ENCODE results near the gene ASNSD1. TPM values are rescaled to one million over a fixed set of nuclear protein-coding genes. Genes with fewer than 3 reads are reported as not detected.

The ASNSD1 gene
- total RNA-seq: 37.5 to 41.0 TPM (median 40.1 TPM) in 3 replicates

- Mint-ChIP-seq H3K36me3 (peaks cover 4% of the 10 kb centered on the region), H3K4me1 (peaks cover 37% of the 10 kb centered on the region), H3K9me3 (no peaks in the 10 kb centered on the region), H3K4me3 (no peak within 1 kb of the TSS), H3K27ac (no peak within 1 kb of the TSS), H3K27me3 (ENCODE audit: low read depth) (no peaks in the 10 kb centered on the region)
- DNase-seq (ENCODE audit: low spot score in 2 of 2, unreplicated experiment in 2 of 2): peak; percentile 99
- TF ChIP-seq CTCF (IDR thresholded peaks at IDR 0.05; ENCODE audit: unreplicated experiment): peak; percentile 89
Measured at GRCh38 chr2:189661148-189661956, at the start of gene ASNSD1. TSS of gene ASNSD1 (plus strand) at chr2:189661459. CDS start at chr2:189666133, 4,674 bp downstream.

- H3K9me3 Mint-ChIP-seq: no peaks in the 10 kb centered on the region
- no peak for TF ChIP-seq CTCF (IDR thresholded peaks at IDR 0.05; ENCODE audit: unreplicated experiment)
- H3K27me3 Mint-ChIP-seq (ENCODE audit: low read depth): no peaks in the 10 kb centered on the region
- H3K4me1 Mint-ChIP-seq: peaks cover 65% of the 10 kb centered on the region
- peak overlapping the region; percentile 98 for H3K27ac Mint-ChIP-seq
- H3K4me3 Mint-ChIP-seq: peak overlapping the region; percentile 15
- H3K36me3 Mint-ChIP-seq: no peaks in the 10 kb centered on the region
- no peak for DNase-seq (ENCODE audit: low spot score in 2 of 2, unreplicated experiment in 2 of 2)
Measured at GRCh38 chr2:189613077-189613636, 48.1 kb upstream of the ASNSD1 start.

GRCh38 chr2:189613650-189614420 is 47.4 kb upstream of the ASNSD1 start:
- H3K4me3 Mint-ChIP-seq: no peak overlapping the region
- H3K36me3 Mint-ChIP-seq: no peaks in the 10 kb centered on the region
- no peaks in the 10 kb centered on the region for H3K9me3 Mint-ChIP-seq
- no peak for DNase-seq (ENCODE audit: low spot score in 2 of 2, unreplicated experiment in 2 of 2)
- peak overlapping the region; percentile 98 for H3K27ac Mint-ChIP-seq
- no peaks in the 10 kb centered on the region for H3K27me3 Mint-ChIP-seq (ENCODE audit: low read depth)
- no peak for TF ChIP-seq CTCF (IDR thresholded peaks at IDR 0.05; ENCODE audit: unreplicated experiment)
- peaks cover 62% of the 10 kb centered on the region for H3K4me1 Mint-ChIP-seq

GRCh38 chr2:189614585-189614984 is 46.7 kb upstream of the ASNSD1 start:
- no peaks in the 10 kb centered on the region for H3K27me3 Mint-ChIP-seq (ENCODE audit: low read depth)
- no peaks in the 10 kb centered on the region for H3K9me3 Mint-ChIP-seq
- H3K36me3 Mint-ChIP-seq: no peaks in the 10 kb centered on the region
- no peak for DNase-seq (ENCODE audit: low spot score in 2 of 2, unreplicated experiment in 2 of 2)
- peak overlapping the region; percentile 96 for H3K27ac Mint-ChIP-seq
- no peak overlapping the region for H3K4me3 Mint-ChIP-seq
- TF ChIP-seq CTCF (IDR thresholded peaks at IDR 0.05; ENCODE audit: unreplicated experiment): no peak
- H3K4me1 Mint-ChIP-seq: peaks cover 56% of the 10 kb centered on the region

GRCh38 chr2:189618197-189618596 is 43.1 kb upstream of the ASNSD1 start:
- TF ChIP-seq CTCF (IDR thresholded peaks at IDR 0.05; ENCODE audit: unreplicated experiment): no peak
- H3K27ac Mint-ChIP-seq: no peak overlapping the region
- H3K36me3 Mint-ChIP-seq: no peaks in the 10 kb centered on the region
- no peak overlapping the region for H3K4me3 Mint-ChIP-seq
- no peaks in the 10 kb centered on the region for H3K9me3 Mint-ChIP-seq
- DNase-seq (ENCODE audit: low spot score in 2 of 2, unreplicated experiment in 2 of 2): no peak
- H3K4me1 Mint-ChIP-seq: peaks cover 31% of the 10 kb centered on the region
- no peaks in the 10 kb centered on the region for H3K27me3 Mint-ChIP-seq (ENCODE audit: low read depth)

Data from mesothelial cell of epicardium (in vitro differentiated cells).